Fibroblast of skin of back (primary cell): ENCODE data around the gene TAS2R10.

Experiments
- DNase-seq: peaks from one replicate; pipeline ENCODE4 v3.0.0-alpha.2; 2013

TAS2R10 gene

DNA sequence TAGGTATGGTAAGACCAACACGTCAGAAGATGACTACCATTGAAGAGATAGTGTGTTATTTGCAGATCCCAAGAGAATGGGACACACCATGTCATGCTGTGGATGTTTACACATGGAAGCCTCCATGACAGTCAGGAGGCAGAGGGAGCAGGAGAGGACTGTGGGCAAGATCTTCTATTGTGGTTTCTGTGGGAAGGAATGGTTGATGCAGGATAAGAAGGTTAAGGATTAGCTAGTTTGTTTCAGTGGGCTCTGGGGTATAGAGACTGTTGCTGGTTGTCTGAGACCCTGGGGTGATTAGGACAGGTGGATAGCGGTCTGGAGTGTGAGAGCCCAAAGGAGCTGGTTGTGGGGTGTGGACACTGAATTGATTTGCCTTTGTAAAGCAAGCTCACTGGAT lies 47.1 kb downstream of the TAS2R10 start:
- no peak for DNase-seq
